Measurements from ENCODE around the gene AUNIP.
A peak's percentile ranks its signal among the peaks of the same experiment; 100 is the strongest.

AUNIP gene

DNA sequence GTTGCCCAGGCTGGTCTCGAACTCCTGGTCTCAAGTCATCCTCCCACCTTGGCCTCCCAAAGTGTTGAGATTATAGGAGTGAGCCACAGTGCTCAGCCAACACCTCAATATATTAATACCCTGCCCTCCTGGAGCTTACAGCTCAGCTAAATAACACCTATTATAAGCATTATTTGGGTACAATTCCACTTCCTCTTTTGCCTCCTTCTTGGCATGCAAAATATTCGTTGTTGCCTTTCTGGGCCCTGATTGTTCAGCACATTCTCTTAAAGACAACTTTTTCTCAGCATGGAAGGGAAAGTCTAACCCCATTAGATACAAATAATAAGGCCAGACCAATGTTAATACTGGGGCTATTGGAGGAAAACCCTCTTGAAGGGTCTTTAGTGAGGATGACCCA is 13.5 kb upstream of the AUNIP start:
- Histone ChIP-seq H3K4me3 (IDR thresholded peaks at IDR 0.05; ENCODE audit: insufficient read depth, low read depth, low read length) (no peak overlapping the region), H3K27me3 (ENCODE audit: insufficient read depth, low read depth) (0 out of 2 replicates have a peak, but pooled peaks cover 4% of the 10 kb centered on the region), H2AFZ (ENCODE audit: low read depth) (no peak overlapping the region), H3K4me2 (peak overlapping the region; percentile 4; the same call in 1 of the 2 replicates), H3K4me1 (ENCODE audit: low read depth, poor library complexity, severe bottlenecking) (peaks cover 17% of the 10 kb centered on the region), H3K9ac (no peak overlapping the region), H3K79me2 (ENCODE audit: insufficient read depth, low read depth) (no peaks in the 10 kb centered on the region), H3K27ac (no peak overlapping the region), H4K20me1 (ENCODE audit: insufficient read depth) (no peaks in the 10 kb centered on the region), H3K36me3 (ENCODE audit: insufficient read depth) (no peaks in the 10 kb centered on the region)
- TF ChIP-seq, protein P1, sequence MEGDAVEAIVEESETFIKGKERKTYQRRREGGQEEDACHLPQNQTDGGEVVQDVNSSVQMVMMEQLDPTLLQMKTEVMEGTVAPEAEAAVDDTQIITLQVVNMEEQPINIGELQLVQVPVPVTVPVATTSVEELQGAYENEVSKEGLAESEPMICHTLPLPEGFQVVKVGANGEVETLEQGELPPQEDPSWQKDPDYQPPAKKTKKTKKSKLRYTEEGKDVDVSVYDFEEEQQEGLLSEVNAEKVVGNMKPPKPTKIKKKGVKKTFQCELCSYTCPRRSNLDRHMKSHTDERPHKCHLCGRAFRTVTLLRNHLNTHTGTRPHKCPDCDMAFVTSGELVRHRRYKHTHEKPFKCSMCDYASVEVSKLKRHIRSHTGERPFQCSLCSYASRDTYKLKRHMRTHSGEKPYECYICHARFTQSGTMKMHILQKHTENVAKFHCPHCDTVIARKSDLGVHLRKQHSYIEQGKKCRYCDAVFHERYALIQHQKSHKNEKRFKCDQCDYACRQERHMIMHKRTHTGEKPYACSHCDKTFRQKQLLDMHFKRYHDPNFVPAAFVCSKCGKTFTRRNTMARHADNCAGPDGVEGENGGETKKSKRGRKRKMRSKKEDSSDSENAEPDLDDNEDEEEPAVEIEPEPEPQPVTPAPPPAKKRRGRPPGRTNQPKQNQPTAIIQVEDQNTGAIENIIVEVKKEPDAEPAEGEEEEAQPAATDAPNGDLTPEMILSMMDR (conservative IDR thresholded peaks at IDR 0.05; ENCODE audit: low read depth, low read length) = no peak

DNA sequence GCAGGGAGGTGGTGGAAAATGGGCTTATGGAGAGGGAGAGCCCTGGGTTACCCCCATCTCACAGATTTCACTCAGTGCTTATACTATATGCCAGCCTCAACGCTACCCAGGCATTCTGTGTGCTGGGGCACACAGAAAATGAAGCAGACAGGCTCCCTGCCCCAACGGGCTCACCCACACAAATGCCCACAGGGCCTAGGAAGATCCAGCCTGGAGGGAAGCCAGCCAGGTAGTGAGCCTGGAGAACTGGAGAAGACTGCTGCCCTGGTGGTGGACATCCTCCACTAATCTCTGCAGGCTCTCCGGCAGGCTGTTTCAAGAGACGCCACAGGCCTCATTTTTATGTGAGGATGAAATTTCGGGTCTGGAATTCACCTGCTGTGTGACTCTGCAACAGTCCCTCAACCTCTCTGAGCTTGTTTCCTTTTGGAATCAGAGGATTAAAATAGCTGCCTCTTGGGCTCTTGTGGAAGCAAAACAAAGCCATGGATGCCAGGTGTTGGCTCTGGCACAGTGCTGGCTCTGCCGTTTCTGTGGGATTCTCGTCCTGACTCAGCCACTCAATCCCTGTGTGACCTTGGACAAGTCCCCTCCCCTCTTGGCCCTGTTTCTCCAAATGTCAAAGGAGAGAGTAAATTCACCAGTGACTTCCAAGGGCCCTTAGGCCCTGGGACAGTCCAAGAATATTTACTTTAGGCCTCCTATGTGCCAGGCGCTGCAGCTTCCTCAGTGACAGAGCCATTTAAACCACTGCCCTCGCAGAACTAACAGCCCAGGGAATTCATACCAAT is 12.6 kb upstream of the AUNIP start:
- Histone ChIP-seq H2AFZ (ENCODE audit: low read depth) (no peak overlapping the region), H3K27ac (no peak overlapping the region)

DNA sequence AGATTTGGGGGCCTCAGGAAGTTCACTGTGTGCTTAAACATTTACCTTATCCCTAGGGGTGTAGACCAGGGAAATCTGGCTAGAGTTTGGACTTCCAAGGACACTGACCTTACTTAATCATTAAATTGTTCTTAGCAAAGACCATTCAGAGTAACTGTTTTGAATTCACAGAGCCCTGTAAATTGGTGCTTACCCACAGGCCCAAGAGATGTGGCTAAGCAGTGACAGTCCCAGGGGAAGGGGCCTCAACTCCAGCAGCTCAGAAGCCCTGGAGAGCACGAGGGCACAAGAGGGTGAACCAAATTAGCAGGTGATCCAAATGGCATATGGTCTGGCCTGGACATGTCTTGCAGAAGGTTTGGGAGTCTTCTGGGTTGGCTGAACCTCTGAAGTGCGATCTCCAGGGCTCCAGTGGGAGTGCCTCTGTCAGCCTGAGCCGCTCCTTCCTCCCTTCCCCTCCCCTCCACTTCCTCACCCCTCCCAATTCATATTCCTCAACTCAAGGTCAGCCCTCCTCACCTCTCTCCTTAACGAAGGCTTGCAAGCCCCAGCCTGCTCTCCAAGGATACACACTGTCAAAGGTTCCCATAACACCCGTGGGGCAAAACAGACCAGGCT is 11.9 kb upstream of the AUNIP start:
- TF ChIP-seq, protein P1 (conservative IDR thresholded peaks at IDR 0.05; ENCODE audit: low read depth, low read length) = no peak
- peaks cover 17% of the 10 kb centered on the region for H3K4me1 ChIP-seq (ENCODE audit: low read depth, poor library complexity, severe bottlenecking)
- no peaks in the 10 kb centered on the region for H3K79me2 ChIP-seq (ENCODE audit: insufficient read depth, low read depth)
- no peaks in the 10 kb centered on the region for H4K20me1 ChIP-seq (ENCODE audit: insufficient read depth)
- H3K27me3 ChIP-seq (ENCODE audit: insufficient read depth, low read depth) = 0 out of 2 replicates have a peak, but pooled peaks cover 2% of the 10 kb centered on the region
- H3K4me2 ChIP-seq = no peak overlapping the region
- no peak overlapping the region for H3K4me3 ChIP-seq (IDR thresholded peaks at IDR 0.05; ENCODE audit: insufficient read depth, low read depth, low read length)
- H2AFZ ChIP-seq (ENCODE audit: low read depth) = no peak overlapping the region
- no peak overlapping the region for H3K9ac ChIP-seq
- H3K27ac ChIP-seq = no peak overlapping the region
- H3K36me3 ChIP-seq (ENCODE audit: insufficient read depth) = no peaks in the 10 kb centered on the region

More for the DNA sequence above, 12.6 kb upstream of the AUNIP start:
- H3K79me2 ChIP-seq (ENCODE audit: insufficient read depth, low read depth) = no peaks in the 10 kb centered on the region
- no peaks in the 10 kb centered on the region for H3K36me3 ChIP-seq (ENCODE audit: insufficient read depth)
- no peaks in the 10 kb centered on the region for H4K20me1 ChIP-seq (ENCODE audit: insufficient read depth)
- TF ChIP-seq, protein P1 (conservative IDR thresholded peaks at IDR 0.05; ENCODE audit: low read depth, low read length) = no peak
- 0 out of 2 replicates have a peak, but pooled peaks cover 4% of the 10 kb centered on the region for H3K27me3 ChIP-seq (ENCODE audit: insufficient read depth, low read depth)
- no peak overlapping the region for H3K9ac ChIP-seq
- H3K4me1 ChIP-seq (ENCODE audit: low read depth, poor library complexity, severe bottlenecking) = peaks cover 17% of the 10 kb centered on the region
- H3K4me3 ChIP-seq (IDR thresholded peaks at IDR 0.05; ENCODE audit: insufficient read depth, low read depth, low read length) = no peak overlapping the region
- no peak overlapping the region for H3K4me2 ChIP-seq

DNA sequence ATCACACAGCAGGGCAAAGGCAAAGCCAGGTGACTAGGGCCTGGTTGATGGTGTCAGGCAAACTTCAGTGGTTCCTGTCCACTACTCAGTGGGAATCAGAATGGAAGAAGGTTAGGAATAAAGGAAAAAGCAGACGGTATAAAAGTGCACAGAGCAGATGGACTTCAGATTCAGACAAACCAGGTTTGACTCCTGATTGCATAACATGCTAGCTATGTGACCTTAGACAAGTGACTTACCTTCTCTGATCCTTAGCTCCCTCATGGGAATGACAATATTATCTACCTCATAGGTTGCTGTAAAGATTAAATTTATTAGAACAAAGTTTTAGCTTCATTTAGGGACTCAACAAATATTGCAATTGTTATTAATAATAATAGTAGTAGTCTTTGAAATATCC is 11.4 kb upstream of the AUNIP start:
- TF ChIP-seq, protein P1 (conservative IDR thresholded peaks at IDR 0.05; ENCODE audit: low read depth, low read length) = no peak
- Histone ChIP-seq H3K4me1 (ENCODE audit: low read depth, poor library complexity, severe bottlenecking) (peaks cover 17% of the 10 kb centered on the region), H3K4me2 (no peak overlapping the region), H3K27me3 (ENCODE audit: insufficient read depth, low read depth) (no peaks in the 10 kb centered on the region), H3K27ac (no peak overlapping the region), H3K79me2 (ENCODE audit: insufficient read depth, low read depth) (no peaks in the 10 kb centered on the region), H2AFZ (ENCODE audit: low read depth) (no peak overlapping the region), H4K20me1 (ENCODE audit: insufficient read depth) (no peaks in the 10 kb centered on the region), H3K36me3 (ENCODE audit: insufficient read depth) (no peaks in the 10 kb centered on the region), H3K9ac (no peak overlapping the region), H3K4me3 (IDR thresholded peaks at IDR 0.05; ENCODE audit: insufficient read depth, low read depth, low read length) (no peak overlapping the region)
